ENCODE measurements around the gene PSMA6. TPM values are rescaled to one million over a fixed set of nuclear protein-coding genes. Genes with fewer than 3 reads are reported as not detected.
"Not testable (repeated sequence)": the region's sequence is repeated elsewhere in the genome, so short reads cannot be mapped to it uniquely, and the experiment has no call there.

PSMA6 gene
- total RNA-seq, 3 donors from 2014 or later (not counting 1 experiment from before 2014, with no cell fraction given) = 130 to 141 (median 139) TPM

- peaks cover 21% of the 10 kb centered on the region for H3K4me1 ChIP-seq (ENCODE audit: control insufficient read depth, insufficient read depth, low read length)
- ATAC-seq = no peak
- Mint-ChIP-seq H3K36me3 (no peaks in the 10 kb centered on the region), H3K4me3 (no peak overlapping the region), H3K27ac (no peak overlapping the region), H3K4me1 (peaks cover 16 to 19% of the 10 kb centered on the region in 2 donors), H3K9me3 (no peaks in the 10 kb centered on the region), H3K27me3 (ENCODE audit: low read depth in 2 of 2) (no peaks in the 10 kb centered on the region)
- TF ChIP-seq CTCF (IDR thresholded peaks at IDR 0.05) = no peak
- no peaks in the 10 kb centered on the region for H3K27me3 ChIP-seq (ENCODE audit: control insufficient read depth, insufficient read depth, low read length)
- no peaks in the 10 kb centered on the region for H3K9me3 ChIP-seq (ENCODE audit: control insufficient read depth, insufficient read depth, low read length)
- no peak overlapping the region for H3K27ac ChIP-seq (ENCODE audit: low read length)
- no peaks in the 10 kb centered on the region for H3K36me3 ChIP-seq (ENCODE audit: control insufficient read depth, insufficient read depth, low read length)
- 85% methylated on average over 4 of the region's 5 CpGs for WGBS (ENCODE audit: insufficient coverage)
- H3K4me3 ChIP-seq (ENCODE audit: low read length) = no peak overlapping the region
- no peak for DNase-seq
- intact Hi-C loops (cut with micrococcal nuclease) = no loop called here
Observed at GRCh38 chr14:35355981-35356841, 64.0 kb downstream of the PSMA6 start.

GRCh38 chr14:35359655-35360054, 67.5 kb downstream of the PSMA6 start:
- H3K4me3 Mint-ChIP-seq; H3K4me1 ChIP-seq (ENCODE audit: control insufficient read depth, insufficient read depth, low read length); H3K27ac ChIP-seq (ENCODE audit: low read length); DNase-seq; H3K4me3 ChIP-seq (ENCODE audit: low read length); H3K4me1 Mint-ChIP-seq; H3K27me3 ChIP-seq (ENCODE audit: control insufficient read depth, insufficient read depth, low read length); H3K36me3 ChIP-seq (ENCODE audit: control insufficient read depth, insufficient read depth, low read length); H3K27me3 Mint-ChIP-seq (ENCODE audit: low read depth in 2 of 2); H3K9me3 Mint-ChIP-seq; H3K27ac Mint-ChIP-seq; ATAC-seq; H3K9me3 ChIP-seq (ENCODE audit: control insufficient read depth, insufficient read depth, low read length); H3K36me3 Mint-ChIP-seq; intact Hi-C loops (cut with micrococcal nuclease): not testable (repeated sequence)
- WGBS (ENCODE audit: insufficient coverage) = 96% methylated on average over 3 of the region's 7 CpGs

GRCh38 chr14:35361141-35361480, 68.9 kb downstream of the PSMA6 start:
- Histone ChIP-seq H3K9me3 (ENCODE audit: control insufficient read depth, insufficient read depth, low read length) (no peaks in the 10 kb centered on the region), H3K4me1 (ENCODE audit: control insufficient read depth, insufficient read depth, low read length) (peaks cover 12% of the 10 kb centered on the region), H3K4me3 (ENCODE audit: low read length) (no peak overlapping the region), H3K36me3 (ENCODE audit: control insufficient read depth, insufficient read depth, low read length) (no peaks in the 10 kb centered on the region), H3K27ac (ENCODE audit: low read length) (no peak overlapping the region), H3K27me3 (ENCODE audit: control insufficient read depth, insufficient read depth, low read length) (no peaks in the 10 kb centered on the region)
- DNase-seq (no peak), ATAC-seq (no peak)
- Mint-ChIP-seq H3K27ac (no peak overlapping the region), H3K4me1 (no peaks in the 10 kb centered on the region), H3K4me3 (no peak overlapping the region), H3K27me3 (ENCODE audit: low read depth in 2 of 2) (peaks cover 0 to 2% of the 10 kb centered on the region in 2 donors), H3K9me3 (no peaks in the 10 kb centered on the region), H3K36me3 (no peaks in the 10 kb centered on the region)
- TF ChIP-seq CTCF (IDR thresholded peaks at IDR 0.05) = no peak
- WGBS (ENCODE audit: insufficient coverage) = 91% methylated on average over 8 of the region's 8 CpGs
- intact Hi-C loops (cut with micrococcal nuclease) = no loop called here

GRCh38 chr14:35362450-35362849, 70.3 kb downstream of the PSMA6 start:
- Histone ChIP-seq H3K4me1 (ENCODE audit: control insufficient read depth, insufficient read depth, low read length) (peaks cover 26% of the 10 kb centered on the region), H3K4me3 (ENCODE audit: low read length) (no peak overlapping the region), H3K27me3 (ENCODE audit: control insufficient read depth, insufficient read depth, low read length) (no peaks in the 10 kb centered on the region), H3K36me3 (ENCODE audit: control insufficient read depth, insufficient read depth, low read length) (no peaks in the 10 kb centered on the region), H3K27ac (ENCODE audit: low read length) (no peak overlapping the region), H3K9me3 (ENCODE audit: control insufficient read depth, insufficient read depth, low read length) (no peaks in the 10 kb centered on the region)
- intact Hi-C loops (cut with micrococcal nuclease) = no loop called here
- Mint-ChIP-seq H3K9me3 (no peaks in the 10 kb centered on the region), H3K4me3 (no peak overlapping the region), H3K27me3 (ENCODE audit: low read depth in 2 of 2) (peaks cover 0 to 2% of the 10 kb centered on the region in 2 donors), H3K27ac (no peak overlapping the region), H3K4me1 (peaks cover 11% of the 10 kb centered on the region in 2 donors), H3K36me3 (no peaks in the 10 kb centered on the region)
- DNase-seq (no peak), ATAC-seq (no peak)
- WGBS (ENCODE audit: insufficient coverage) = 86% methylated on average over 3 of the region's 3 CpGs
- TF ChIP-seq CTCF (IDR thresholded peaks at IDR 0.05) = no peak
